Measurements from ENCODE around the gene RPUSD4. TPM values are rescaled to one million over a fixed set of nuclear protein-coding genes. Genes with fewer than 3 reads are reported as not detected.

RPUSD4 gene
- total and polyA plus RNA-seq, 10 of the 15 experiments (the other 5 are each of a cell fraction or from before 2014, with no cell fraction given), result 24.5 to 47.6 (median 31.7) TPM

- Histone ChIP-seq H3K9ac (ENCODE audit: control insufficient read depth, insufficient read depth, low read length) (no peak overlapping the region), H3K4me3 (no peak overlapping the region), H3K36me3 (ENCODE audit: control insufficient read depth in 2 of 2, insufficient read depth in 2 of 2, low read length in 1 of 2) (peaks cover 17 to 18% of the 10 kb centered on the region in 2 experiments), H2AFZ (ENCODE audit: control insufficient read depth, low read depth, low read length) (no peak overlapping the region), H3K27ac (ENCODE audit: control insufficient read depth, insufficient read depth) (no peak overlapping the region), H3K4me1 (ENCODE audit: control insufficient read depth, insufficient read depth, low read length) (peaks cover 24% of the 10 kb centered on the region), H3K27me3 (replicated peaks in 1 of 2; ENCODE audit: control insufficient read depth in 2 of 2, insufficient read depth in 2 of 2, low read length in 1 of 2) (no peaks in the 10 kb centered on the region), H3K4me2 (ENCODE audit: control insufficient read depth, insufficient read depth) (no peak overlapping the region), H3K79me2 (ENCODE audit: control insufficient read depth, insufficient read depth, low read length) (no peaks in the 10 kb centered on the region), H4K20me1 (ENCODE audit: control insufficient read depth, insufficient read depth) (no peaks in the 10 kb centered on the region), H3K9me3 (replicated peaks; ENCODE audit: control insufficient read depth, insufficient read depth, low read length) (peaks cover 15% of the 10 kb centered on the region)
- BruUV-seq (replicated peaks), result no TSS peak
- DNase-seq (ENCODE audit: low read depth, low spot score), result no peak
- ATAC-seq, result no peak
- in situ Hi-C loops (cut with MboI) (loop anchor here (5.0 kb wide), 1 partner anchor 271 kb away; no protein-coding TSS in a partner anchor), intact Hi-C loops (cut with micrococcal nuclease; ENCODE audit: unreplicated experiment) (no loop called here)
- ChIA-PET CTCF (interaction anchor here (0.6 to 10.7 kb wide), 26 partner anchors 9 to 566 kb away, joined by 3 to 220 read pairs (median 4); partner anchors contain the start of genes FAM118B, HYLS1, PUS3 and RPUSD4), POLR2A (interaction anchor here (0.6 kb wide), 1 partner anchor 212 kb away, joined by 4 read pairs; no protein-coding TSS in a partner anchor), SMC1A (ENCODE audit: uncharacterized antibody, unreplicated experiment) (interaction anchor here (0.5 to 6.6 kb wide), 15 partner anchors 14 to 1462 kb away, joined by 3 to 61 read pairs (median 6); partner anchors contain the start of genes CHEK1 and VSIG10L2), RAD21 (ENCODE audit: unreplicated experiment) (interaction anchor here (0.6 to 2.2 kb wide), 12 partner anchors 9 to 306 kb away, joined by 3 to 27 read pairs (median 5); partner anchors contain the start of genes FAM118B and VSIG10L2)
- 96% methylated on average over 15 of the region's 16 CpGs for WGBS (ENCODE audit: insufficient coverage, insufficient replicate concordance, low lambda C conversion rate, missing lambda C conversion rate)
- FAIRE-seq, result no peak
- no peak for TF ChIP-seq BHLHE40 (IDR thresholded peaks at IDR 0.05; ENCODE audit: borderline replicate concordance in 1 of 2, low read depth in 2 of 2, low read length in 1 of 2)
- no peak for TF ChIP-seq ETV6 (conservative IDR thresholded peaks at IDR 0.05 in 1 of 2, IDR thresholded peaks at IDR 0.05 in 1 of 2; ENCODE audit: borderline replicate concordance in 1 of 2, low read depth in 1 of 2)
- TF ChIP-seq NFIC (IDR thresholded peaks at IDR 0.05; ENCODE audit: low read depth, low read length), result no peak
- no peak for TF ChIP-seq ELK1 (IDR thresholded peaks at IDR 0.05; ENCODE audit: low read depth, low read length)
- TF ChIP-seq MTA3 (IDR thresholded peaks at IDR 0.05; ENCODE audit: borderline replicate concordance, low read length), result no peak
- no peak for TF ChIP-seq ZBED1 (IDR thresholded peaks at IDR 0.05; ENCODE audit: borderline replicate concordance)
- TF ChIP-seq RFX5 (IDR thresholded peaks at IDR 0.05; ENCODE audit: low read depth, low read length), result no peak
- no peak for TF ChIP-seq PML (IDR thresholded peaks at IDR 0.05; ENCODE audit: low read length)
- TF ChIP-seq BRCA1 (IDR thresholded peaks at IDR 0.05; ENCODE audit: low read depth, low read length), result no peak
- TF ChIP-seq, protein P1, sequence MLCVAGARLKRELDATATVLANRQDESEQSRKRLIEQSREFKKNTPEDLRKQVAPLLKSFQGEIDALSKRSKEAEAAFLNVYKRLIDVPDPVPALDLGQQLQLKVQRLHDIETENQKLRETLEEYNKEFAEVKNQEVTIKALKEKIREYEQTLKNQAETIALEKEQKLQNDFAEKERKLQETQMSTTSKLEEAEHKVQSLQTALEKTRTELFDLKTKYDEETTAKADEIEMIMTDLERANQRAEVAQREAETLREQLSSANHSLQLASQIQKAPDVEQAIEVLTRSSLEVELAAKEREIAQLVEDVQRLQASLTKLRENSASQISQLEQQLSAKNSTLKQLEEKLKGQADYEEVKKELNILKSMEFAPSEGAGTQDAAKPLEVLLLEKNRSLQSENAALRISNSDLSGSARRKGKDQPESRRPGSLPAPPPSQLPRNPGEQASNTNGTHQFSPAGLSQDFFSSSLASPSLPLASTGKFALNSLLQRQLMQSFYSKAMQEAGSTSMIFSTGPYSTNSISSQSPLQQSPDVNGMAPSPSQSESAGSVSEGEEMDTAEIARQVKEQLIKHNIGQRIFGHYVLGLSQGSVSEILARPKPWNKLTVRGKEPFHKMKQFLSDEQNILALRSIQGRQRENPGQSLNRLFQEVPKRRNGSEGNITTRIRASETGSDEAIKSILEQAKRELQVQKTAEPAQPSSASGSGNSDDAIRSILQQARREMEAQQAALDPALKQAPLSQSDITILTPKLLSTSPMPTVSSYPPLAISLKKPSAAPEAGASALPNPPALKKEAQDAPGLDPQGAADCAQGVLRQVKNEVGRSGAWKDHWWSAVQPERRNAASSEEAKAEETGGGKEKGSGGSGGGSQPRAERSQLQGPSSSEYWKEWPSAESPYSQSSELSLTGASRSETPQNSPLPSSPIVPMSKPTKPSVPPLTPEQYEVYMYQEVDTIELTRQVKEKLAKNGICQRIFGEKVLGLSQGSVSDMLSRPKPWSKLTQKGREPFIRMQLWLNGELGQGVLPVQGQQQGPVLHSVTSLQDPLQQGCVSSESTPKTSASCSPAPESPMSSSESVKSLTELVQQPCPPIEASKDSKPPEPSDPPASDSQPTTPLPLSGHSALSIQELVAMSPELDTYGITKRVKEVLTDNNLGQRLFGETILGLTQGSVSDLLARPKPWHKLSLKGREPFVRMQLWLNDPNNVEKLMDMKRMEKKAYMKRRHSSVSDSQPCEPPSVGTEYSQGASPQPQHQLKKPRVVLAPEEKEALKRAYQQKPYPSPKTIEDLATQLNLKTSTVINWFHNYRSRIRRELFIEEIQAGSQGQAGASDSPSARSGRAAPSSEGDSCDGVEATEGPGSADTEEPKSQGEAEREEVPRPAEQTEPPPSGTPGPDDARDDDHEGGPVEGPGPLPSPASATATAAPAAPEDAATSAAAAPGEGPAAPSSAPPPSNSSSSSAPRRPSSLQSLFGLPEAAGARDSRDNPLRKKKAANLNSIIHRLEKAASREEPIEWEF (IDR thresholded peaks at IDR 0.05; ENCODE audit: insufficient replicate concordance, low read depth, low read length), result no peak
- TF ChIP-seq NFYA (IDR thresholded peaks at IDR 0.05; ENCODE audit: borderline replicate concordance, low read depth, low read length), result no peak
- TF ChIP-seq ZSCAN29 (IDR thresholded peaks at IDR 0.05), result no peak
- TF ChIP-seq, protein P2, sequence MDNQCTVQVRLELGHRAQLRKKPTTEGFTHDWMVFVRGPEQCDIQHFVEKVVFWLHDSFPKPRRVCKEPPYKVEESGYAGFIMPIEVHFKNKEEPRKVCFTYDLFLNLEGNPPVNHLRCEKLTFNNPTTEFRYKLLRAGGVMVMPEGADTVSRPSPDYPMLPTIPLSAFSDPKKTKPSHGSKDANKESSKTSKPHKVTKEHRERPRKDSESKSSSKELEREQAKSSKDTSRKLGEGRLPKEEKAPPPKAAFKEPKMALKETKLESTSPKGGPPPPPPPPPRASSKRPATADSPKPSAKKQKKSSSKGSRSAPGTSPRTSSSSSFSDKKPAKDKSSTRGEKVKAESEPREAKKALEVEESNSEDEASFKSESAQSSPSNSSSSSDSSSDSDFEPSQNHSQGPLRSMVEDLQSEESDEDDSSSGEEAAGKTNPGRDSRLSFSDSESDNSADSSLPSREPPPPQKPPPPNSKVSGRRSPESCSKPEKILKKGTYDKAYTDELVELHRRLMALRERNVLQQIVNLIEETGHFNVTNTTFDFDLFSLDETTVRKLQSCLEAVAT (IDR thresholded peaks at IDR 0.05), result no peak
- no peak for TF ChIP-seq SUZ12 (IDR thresholded peaks at IDR 0.05; ENCODE audit: unreplicated experiment)
- no peak for TF ChIP-seq RUNX3 (IDR thresholded peaks at IDR 0.05; ENCODE audit: low read length)
- no peak for TF ChIP-seq SMAD5 (IDR thresholded peaks at IDR 0.05; ENCODE audit: low read depth)
- TF ChIP-seq POLR2AphosphoS2 (IDR thresholded peaks at IDR 0.05; ENCODE audit: low read depth, low read length), result no peak
These were observed 18.4 kb downstream of the RPUSD4 start for GRCh38 chr11:126193038-126193478.

Measured in GM12878 (cell line).